Osteocyte (in vitro differentiated cells): Measurements from ENCODE around the gene PDGFC. TPM values are rescaled to one million over a fixed set of nuclear protein-coding genes. Genes with fewer than 3 reads are reported as not detected.

Experiments used
- DNase-seq: peaks from one replicate; pipeline ENCODE4 v3.0.0; 2021; ENCODE audit warnings: mixed read lengths; ENCODE audit not compliant: unreplicated experiment; ENCODE audit errors: extremely low spot score
- H3K27ac Mint-ChIP-seq: one replicate; pipeline ENCODE4 v1.8.0; 2021; ENCODE audit warnings: mild to moderate bottlenecking, mixed read lengths; ENCODE audit not compliant: unreplicated experiment
- H3K27me3 Mint-ChIP-seq: one replicate; pipeline ENCODE4 v1.8.0; 2021; ENCODE audit warnings: mixed read lengths; ENCODE audit not compliant: unreplicated experiment
- H3K36me3 Mint-ChIP-seq: one replicate; pipeline ENCODE4 v1.8.0; 2021; ENCODE audit warnings: mixed read lengths; ENCODE audit not compliant: unreplicated experiment
- H3K4me1 Mint-ChIP-seq: one replicate; pipeline ENCODE4 v1.8.0; 2021; ENCODE audit warnings: mixed read lengths; ENCODE audit not compliant: unreplicated experiment
- H3K4me3 Mint-ChIP-seq: one replicate; pipeline ENCODE4 v1.8.0; 2021; ENCODE audit warnings: mild to moderate bottlenecking, moderate library complexity, mixed read lengths; ENCODE audit not compliant: unreplicated experiment
- H3K9me3 Mint-ChIP-seq: one replicate; pipeline ENCODE4 v1.8.0; 2021; ENCODE audit warnings: mixed read lengths; ENCODE audit not compliant: unreplicated experiment
- total RNA-seq: library from RNA; stranded (reverse); gene quantifications from 2 replicates; pipeline ENCODE4 v1.2.1, GENCODE V29; 2021
- TF ChIP-seq, protein P1 (sequence below): fragments of 200-600 bp; sonication (generic); IDR thresholded peaks from 2 replicates; pipeline ENCODE4 v1.5.0; 2021; ENCODE audit warnings: antibody characterized with exemption, mild to moderate bottlenecking, moderate library complexity

The PDGFC gene
- total RNA-seq, 1 donor from 2014 or later = 25.4 TPM

DNA sequence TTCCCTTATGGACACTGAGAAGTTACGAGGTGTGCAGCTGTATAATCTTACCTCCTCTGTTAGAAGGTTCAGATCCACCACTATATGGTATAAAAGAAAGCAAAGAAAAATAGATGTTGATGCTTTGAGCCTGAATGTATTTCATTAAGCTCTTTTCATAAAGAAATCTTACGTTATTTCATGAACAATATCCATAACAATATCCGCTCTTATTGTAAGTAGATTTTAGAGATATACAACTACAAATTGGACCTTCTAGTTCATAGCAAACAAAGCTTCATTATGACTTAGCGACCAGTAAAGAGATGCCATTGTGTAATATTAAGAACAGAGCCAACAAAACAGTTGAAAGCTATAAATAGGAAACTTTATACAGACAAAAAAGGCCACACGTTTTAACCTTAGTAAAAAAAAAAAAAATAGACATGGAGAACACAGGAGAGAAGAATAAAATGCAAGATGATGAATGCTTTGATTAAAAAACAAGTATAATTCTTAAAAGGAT, 203.6 kb downstream of the PDGFC start:
- TF ChIP-seq, protein P1, sequence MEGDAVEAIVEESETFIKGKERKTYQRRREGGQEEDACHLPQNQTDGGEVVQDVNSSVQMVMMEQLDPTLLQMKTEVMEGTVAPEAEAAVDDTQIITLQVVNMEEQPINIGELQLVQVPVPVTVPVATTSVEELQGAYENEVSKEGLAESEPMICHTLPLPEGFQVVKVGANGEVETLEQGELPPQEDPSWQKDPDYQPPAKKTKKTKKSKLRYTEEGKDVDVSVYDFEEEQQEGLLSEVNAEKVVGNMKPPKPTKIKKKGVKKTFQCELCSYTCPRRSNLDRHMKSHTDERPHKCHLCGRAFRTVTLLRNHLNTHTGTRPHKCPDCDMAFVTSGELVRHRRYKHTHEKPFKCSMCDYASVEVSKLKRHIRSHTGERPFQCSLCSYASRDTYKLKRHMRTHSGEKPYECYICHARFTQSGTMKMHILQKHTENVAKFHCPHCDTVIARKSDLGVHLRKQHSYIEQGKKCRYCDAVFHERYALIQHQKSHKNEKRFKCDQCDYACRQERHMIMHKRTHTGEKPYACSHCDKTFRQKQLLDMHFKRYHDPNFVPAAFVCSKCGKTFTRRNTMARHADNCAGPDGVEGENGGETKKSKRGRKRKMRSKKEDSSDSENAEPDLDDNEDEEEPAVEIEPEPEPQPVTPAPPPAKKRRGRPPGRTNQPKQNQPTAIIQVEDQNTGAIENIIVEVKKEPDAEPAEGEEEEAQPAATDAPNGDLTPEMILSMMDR = no peak
- no peak for DNase-seq
- no peaks in the 10 kb centered on the region for H3K9me3 Mint-ChIP-seq
- peaks cover 13% of the 10 kb centered on the region for H3K36me3 Mint-ChIP-seq
- H3K4me3 Mint-ChIP-seq = no peak overlapping the region
- H3K4me1 Mint-ChIP-seq = peaks cover 46% of the 10 kb centered on the region
- no peaks in the 10 kb centered on the region for H3K27me3 Mint-ChIP-seq
- no peak overlapping the region for H3K27ac Mint-ChIP-seq

DNA sequence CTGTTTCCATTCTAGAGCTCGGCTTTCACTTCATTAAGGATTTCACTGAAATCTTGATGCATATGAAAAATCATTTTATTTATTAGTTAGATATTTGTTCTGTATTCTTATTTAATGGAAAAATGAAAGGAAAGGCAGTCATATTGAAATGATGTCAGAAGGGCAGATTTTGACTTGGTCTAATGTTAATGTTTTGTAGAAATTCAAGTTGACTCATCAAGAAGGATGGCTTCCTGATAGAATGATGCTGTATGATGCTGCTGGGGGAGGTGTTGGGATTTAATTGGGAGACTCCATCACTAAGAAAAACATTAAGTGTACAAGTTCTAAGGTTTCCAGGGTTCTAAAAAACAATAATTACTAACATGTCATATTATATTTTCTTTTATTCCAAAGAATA, 204.8 kb downstream of the PDGFC start:
- H3K27ac Mint-ChIP-seq = no peak overlapping the region

DNA sequence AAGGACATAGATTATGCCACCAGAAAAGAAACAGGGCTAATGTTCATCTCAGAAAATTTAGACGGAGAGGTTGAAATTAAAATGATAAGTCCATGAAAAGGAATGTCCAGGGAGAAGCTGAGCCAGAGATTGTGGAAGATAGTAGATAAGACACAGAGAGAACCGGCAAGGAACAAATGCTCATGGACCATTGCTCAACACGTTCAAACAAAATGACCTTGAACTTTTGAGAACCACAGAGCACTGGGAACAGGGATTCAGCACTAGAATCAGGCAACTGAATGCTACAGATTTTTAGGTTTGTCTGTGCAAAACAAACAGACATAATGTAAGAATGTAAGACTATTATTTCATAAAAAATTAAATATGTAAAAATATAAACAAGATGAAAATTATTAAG, 206.3 kb downstream of the PDGFC start:
- Mint-ChIP-seq H3K27me3 (no peaks in the 10 kb centered on the region), H3K27ac (no peak overlapping the region), H3K4me1 (peaks cover 23% of the 10 kb centered on the region), H3K4me3 (no peak overlapping the region), H3K9me3 (no peaks in the 10 kb centered on the region), H3K36me3 (peaks cover 18% of the 10 kb centered on the region)
- TF ChIP-seq, protein P1 = no peak
- DNase-seq = no peak

More for the DNA sequence above, 204.8 kb downstream of the PDGFC start:
- H3K9me3 Mint-ChIP-seq = no peaks in the 10 kb centered on the region
- H3K27me3 Mint-ChIP-seq = no peaks in the 10 kb centered on the region
- peaks cover 38% of the 10 kb centered on the region for H3K4me1 Mint-ChIP-seq
- TF ChIP-seq, protein P1 = no peak
- peaks cover 13% of the 10 kb centered on the region for H3K36me3 Mint-ChIP-seq
- DNase-seq = no peak
- H3K4me3 Mint-ChIP-seq = no peak overlapping the region

DNA sequence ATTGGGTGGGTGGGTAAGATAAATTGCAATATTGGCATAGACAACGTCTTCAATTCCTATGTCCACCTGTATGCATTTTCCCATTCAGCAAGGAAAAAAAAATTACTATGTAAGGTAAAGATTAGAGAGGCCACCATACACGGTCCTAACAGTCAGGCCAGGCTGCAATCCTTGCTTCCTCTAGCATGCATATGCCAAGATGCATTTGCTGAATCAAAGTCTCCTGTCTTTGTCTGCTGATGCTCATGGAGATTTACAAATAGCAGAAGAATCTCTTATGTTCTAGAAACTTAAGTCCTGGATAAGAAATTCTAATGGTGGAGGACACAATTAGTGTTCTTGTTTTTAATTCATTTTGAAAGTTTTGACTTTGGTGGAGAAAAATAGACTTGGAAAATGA, 206.8 kb downstream of the PDGFC start:
- Mint-ChIP-seq H3K4me1 (peaks cover 18% of the 10 kb centered on the region), H3K4me3 (no peak overlapping the region), H3K27ac (no peak overlapping the region), H3K27me3 (no peaks in the 10 kb centered on the region), H3K36me3 (peaks cover 18% of the 10 kb centered on the region), H3K9me3 (no peaks in the 10 kb centered on the region)
- TF ChIP-seq, protein P1 = no peak
- no peak for DNase-seq

DNA sequence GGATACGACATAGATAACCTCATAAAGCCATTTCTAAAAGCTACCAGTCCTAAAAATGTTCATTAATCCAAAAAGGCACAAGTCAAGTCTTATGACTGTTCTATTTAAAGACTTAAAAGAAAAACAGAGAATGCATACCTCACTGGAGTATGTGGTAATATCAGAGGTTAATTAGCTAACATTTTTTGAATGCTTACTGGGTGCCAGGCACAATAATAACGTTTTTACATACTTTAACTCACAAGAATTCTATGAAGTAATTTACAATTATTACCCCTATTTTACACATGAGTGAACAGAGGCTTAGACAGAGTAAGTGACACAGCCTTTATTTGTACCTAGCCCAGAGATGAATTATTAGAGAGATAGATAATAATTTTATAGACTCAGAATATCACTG, 207.5 kb downstream of the PDGFC start:
- Mint-ChIP-seq H3K27ac (no peak overlapping the region), H3K4me1 (peaks cover 15% of the 10 kb centered on the region), H3K9me3 (no peaks in the 10 kb centered on the region), H3K4me3 (no peak overlapping the region), H3K27me3 (no peaks in the 10 kb centered on the region), H3K36me3 (peaks cover 18% of the 10 kb centered on the region)
- DNase-seq = no peak
- TF ChIP-seq, protein P1 = no peak
